ENCODE results near the gene DPYSL3.

Gene DPYSL3

DNA sequence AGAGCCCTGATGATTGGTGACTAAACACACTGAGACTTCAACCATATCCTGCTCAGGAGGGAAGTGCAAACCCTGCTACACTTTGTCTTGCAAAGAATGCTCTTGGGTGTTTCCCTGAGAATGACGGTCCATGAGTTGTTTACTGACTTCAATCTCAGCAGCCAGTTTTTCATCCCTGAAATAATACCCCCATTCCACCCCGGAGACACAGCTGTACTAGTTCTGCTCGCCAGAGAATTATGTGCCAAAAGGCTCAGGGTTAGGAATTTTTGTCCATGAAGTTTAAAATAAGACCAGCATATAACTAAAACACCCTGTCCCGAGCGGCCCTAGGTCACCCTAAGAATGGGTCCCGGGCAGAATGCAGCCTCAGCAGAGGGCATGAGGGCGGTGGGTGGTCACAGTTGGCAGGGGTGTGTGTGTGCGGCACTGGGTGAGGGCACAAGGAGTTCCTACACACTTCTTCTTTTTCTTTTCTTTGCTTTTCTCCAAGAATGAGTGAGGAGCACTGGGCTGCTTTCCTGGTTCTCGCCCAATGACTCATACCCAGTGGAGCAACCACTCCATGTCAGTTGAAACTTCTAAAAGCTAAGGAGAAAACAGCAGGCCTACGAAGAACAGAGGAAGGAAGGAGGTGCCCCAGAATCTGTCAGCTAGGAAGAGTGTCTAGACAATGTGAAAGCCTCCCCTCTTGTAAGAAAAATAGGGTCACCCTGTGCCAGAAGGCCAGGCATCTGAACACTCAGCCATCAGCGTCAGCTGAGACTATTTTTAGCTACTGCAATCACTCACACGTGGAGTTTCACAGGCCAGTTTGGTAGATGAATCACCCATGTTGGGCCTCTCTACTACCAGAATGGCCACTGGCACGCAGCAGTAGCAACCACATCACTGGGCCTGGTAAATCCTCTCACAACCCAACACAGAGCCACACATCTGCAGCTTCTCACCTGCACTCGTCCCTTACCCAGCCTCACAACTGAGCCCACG, 105.9 kb downstream of the DPYSL3 start:
- no peak for DNase-seq (ENCODE audit: low spot score)

DNA sequence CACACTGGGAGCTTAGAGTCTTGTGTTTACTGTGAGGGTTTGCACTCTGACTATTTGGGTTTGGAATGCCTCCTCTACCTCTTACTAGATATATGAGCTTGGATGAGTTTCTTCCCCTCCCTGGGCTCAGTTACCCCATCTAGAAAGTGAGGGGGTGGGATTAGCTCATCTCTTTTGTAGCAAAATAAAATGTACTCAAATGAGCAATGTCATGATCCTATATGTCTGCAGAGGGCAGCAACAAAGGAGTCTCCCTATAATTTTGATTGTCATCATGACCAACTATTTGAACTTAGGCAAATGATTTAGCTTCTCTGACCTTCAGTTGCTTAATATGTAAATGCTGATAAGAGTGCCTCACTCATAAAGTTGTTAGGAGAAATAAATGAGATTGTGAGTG, 109.0 kb downstream of the DPYSL3 start:
- DNase-seq (ENCODE audit: low spot score) = no peak

DNA sequence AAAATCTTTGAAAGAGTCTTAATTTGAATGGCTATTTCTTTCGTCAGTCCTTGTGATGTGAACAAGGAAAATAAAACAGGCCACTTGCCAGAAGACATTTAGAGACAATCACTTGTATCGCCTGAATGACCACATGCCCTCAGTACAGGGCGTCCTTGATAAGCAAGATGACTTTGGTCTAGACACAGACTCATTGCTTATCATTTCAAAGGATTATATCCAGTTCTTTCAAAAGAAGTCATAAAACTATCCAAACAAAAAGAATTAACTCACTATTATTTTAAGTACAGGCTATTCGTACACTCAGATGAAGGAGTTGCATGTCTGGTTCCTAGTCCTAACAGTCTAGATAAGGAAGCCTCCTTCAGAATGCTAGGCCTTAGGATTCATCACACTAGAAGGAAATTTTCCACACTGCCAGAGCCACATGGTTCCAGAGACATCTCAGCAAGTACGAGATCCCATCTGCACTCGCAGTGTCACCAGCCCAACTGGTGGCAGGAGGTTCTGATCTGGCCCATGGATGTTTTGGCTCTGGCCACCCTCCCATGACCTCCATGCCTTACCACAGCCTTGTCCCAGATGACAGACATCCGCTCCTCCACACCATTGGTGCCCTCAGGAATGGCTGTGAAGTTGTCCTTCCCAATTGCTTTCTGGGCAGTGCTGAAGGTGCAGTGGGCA, 109.6 kb downstream of the DPYSL3 start:
- DNase-seq (ENCODE audit: low spot score) = no peak

DNA sequence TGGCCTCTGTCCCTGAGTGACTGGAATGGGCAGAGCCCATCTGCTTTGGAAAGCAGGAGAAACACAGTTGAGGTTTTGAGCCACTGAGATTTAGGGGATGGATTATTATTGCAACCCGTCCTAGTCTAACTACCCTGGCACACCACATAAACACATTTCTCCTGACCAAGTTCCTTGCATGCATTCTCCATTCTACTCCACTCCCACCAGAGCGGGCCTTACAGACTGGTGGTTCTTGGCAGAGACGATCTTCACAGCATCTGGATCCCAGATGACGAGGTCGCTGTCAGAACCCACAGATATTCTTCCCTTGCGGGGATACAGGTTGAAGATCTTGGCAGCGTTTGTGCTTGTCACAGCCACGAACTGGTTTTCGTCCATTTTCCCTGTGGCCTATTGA, 111.0 kb downstream of the DPYSL3 start:
- no peak for DNase-seq (ENCODE audit: low spot score)

DNA sequence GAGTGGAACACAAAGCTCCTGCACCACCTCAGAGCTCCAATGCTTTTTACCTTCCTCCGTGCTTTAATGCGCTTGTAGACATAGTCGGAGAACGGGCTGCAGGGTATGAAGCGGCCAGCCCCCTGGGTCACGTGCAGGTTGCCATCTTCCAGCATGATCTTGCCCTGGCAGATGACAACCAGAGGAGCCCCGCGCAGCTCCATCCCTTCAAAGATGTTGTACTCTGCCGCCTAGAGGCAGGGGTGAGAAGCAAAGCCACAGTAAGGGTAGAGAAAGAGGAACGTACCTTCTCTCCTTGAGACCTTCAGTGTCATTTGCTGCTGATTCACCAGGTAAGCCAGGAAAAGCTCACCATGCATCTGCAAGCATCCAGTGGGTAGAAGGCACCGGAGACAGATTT, 112.3 kb downstream of the DPYSL3 start:
- DNase-seq (ENCODE audit: low spot score) = no peak

DNA sequence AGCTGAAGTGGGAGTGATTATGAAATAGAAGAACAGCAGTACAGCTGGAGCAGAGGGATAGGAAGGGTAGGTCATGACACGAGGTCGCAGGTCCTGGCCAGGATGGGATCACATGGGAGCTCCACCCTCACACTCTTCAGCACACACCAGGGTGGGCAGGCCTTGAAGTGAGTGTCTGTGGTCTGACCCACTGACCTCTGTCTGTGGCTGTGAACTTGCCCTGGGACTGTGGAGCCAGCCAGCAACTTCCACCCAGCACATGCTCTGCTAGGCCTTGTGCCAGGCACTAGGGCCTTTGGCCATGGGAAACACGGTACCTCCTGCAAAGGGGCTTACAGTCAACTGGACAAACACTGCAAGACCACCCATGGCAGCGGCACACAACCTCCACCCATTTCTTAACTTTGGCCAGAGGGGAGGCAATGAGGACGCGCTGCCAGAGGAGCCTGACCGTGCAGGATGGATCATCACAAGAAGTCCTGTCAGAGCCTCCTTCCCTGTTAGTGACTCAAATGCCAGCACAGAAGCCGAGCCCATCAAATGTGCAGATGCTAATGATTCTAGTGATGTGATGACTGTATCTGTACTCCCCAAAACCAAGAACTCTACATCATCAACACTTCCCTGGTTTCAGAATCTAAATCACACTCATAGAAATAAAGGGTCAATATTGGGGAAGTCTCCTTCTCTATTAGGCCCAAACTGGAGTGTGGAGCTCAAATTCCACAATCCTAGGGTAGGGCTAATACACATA, 113.6 kb downstream of the DPYSL3 start:
- no peak for DNase-seq (ENCODE audit: low spot score)

DNA sequence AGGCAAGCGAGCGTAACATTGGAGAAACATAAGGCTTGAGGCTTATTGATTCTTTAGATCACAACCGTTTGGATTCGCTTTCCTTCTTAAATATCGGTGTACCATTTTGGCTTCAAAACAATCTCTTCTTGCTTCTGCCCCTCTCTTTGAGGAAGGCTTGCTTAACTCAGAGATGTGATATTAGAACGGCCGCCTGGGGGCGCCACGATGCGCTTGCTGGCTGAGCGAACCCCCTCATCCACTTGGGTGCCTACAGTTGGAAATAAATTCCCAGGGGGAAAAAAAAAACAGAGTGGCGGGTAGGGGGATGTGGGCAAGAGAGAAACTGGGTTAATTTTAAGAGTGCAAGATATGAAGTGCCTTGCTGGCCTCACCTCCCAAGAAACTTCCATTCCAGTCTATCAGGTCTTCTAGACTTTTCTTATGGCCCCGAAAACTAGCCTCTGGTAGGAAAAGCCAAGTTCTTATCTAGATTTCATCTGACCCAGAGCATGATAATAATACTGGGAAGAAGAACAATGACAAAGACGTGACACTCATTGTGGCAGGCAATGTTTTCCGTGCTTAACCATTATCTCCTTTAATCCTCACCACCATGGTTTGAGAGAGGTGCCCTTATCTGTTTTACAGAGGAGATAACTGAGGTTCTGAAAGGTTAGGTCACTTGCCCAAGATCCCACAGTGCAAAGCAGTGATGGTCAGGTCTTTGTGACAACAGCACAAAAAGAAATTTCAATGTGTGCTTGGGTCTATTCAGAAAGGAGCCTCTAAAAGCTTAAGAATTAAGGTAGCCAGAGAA, 115.8 kb downstream of the DPYSL3 start:
- DNase-seq (ENCODE audit: low spot score) = no peak

DNA sequence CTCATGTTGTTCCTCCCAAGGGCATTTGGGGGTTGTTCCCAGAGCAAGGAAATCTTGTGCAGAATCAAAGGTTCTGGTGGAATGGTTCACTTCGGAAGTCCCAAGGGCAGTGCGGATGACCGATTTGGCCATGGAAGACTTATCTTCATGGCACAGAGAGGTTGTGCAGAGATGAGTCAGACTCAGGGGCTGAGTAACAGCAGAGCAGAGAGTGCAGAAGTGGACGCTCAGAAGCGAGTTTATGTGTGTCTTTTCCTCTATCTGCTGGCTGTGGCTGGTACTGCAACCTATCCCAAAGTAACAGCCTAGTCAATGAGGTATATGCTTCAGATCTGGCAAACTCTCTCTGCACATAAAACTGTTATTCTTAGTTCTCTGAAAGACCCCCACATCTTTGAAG, 118.1 kb downstream of the DPYSL3 start:
- DNase-seq (ENCODE audit: low spot score) = no peak

DNA sequence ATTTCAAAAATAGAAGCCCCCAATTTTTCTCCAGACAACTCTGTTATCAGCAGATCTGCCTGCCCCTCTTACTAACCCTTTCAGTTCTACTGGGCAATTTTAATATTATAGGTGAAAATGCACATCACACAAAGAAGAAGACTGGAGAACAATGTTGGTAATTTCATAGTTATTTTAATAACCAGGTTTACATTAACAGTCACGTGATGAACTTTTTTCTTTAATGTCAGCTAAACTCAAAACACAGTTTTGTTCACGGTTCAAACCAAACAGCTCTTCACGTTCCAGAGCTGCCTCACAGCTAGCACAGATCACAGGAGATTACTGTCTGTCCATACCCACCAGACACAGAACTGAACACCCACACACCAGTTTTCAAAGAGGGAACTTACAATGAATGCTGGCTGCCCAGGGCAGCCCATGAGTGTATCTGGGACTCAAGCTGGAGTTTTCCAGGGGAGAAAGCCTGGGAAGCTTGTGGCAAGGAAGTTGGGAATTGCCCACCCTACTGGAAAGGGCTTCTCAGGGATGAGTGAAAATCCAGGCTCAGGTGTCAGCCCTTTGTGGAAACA, 119.1 kb downstream of the DPYSL3 start:
- no peak for DNase-seq (ENCODE audit: low spot score)

DNA sequence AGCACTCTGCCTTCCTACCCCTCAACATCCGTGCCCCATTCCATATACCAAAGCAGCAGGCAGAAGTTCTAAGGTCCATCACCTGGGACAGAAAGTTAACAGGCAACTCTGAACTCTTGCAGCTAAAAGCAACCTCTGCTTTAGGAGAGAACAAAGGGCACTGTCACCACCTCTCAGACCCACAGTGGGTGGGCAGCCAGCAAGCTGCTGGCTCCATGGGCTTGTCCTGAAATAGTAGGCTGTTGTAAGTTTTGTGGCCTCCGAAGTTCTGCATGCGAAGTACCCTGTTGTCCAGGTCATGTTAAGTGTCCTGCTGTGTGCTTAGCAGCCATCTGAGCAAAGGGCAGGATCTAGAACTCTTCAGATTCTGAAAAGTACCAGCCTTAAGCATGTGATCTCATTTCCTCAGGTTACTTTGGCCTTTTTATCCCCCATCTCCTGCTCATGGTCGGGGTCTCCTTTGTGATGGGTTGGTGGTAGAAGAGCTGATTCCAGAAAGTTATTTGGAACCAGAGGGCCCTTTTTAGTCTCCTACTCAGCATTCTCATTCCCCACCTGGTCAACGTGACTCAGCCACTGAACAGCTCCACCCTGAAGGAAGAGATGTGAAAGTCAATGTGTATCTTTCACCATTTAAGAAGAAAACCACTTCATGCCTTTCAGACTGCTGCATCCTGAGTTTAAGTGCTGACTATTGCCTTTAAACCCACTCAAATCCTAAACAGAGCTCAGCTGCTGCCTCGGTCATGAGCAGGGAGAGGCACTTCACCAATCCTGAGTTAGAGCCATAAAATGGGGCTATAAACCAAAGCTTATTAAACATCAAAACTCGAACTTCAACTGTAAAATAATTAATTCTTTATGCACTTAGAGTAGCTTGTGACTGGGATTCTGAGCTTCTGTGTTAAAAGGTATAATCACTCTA, 121.4 kb downstream of the DPYSL3 start:
- DNase-seq (ENCODE audit: low spot score) = no peak

DNA sequence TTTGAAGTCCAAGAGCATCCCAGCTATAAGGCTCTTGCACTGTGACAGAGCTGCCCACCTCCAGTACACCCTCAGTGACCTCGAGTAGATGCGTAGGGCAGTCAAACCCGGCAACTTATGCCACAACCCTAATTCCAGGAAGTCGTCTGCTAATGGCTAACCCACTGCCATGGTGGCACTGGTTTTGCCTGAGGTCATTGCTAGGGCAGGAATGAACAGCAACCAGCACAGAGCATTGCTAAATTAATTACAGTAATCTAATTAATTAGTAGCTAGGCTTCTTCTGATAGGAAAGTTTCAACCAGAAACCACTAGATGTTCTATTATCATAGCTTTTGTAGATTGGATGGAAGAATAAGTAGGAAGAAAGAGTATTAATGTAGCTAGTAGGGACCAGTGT, 122.8 kb downstream of the DPYSL3 start:
- DNase-seq (ENCODE audit: low spot score) = no peak

DNA sequence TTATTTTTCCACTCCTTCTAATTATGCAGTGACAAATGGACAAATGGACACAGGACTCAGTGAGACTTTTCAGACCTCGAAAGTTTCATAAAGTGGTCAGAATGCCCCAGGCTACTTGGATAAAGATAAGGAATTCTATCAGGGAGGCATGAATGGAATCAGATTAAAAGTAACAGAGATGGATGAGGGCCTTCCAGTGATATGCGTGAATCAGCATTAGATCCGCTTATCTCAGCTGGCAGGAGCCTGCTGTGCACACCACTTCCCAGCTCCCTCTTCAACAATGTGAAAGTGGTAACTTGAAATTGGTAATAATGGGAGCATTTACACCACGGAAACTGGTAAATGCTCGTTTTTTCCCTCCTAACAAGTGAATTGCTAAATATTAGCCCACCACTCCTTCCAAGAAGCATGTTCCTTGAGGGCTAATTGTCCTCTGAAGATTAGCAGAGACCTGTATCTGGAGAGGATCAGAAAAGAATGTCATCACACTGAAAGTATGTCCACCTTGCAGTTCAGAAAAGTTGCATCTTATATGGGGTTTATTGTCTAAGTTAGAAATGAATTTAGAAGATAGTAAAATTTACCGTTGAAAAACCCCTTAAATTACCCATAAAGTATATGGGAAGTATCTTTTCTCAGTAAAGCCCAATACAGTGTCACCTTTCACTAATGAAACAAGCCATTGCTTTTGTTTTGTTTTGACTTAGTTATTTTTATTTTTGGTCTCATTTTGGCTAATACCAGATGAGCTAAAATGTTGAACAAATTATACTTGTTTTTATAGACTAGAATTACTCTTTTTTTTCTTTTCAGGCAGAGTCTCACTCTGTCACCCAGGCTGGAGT, 125.3 kb downstream of the DPYSL3 start:
- DNase-seq (ENCODE audit: low spot score) = no peak

DNA sequence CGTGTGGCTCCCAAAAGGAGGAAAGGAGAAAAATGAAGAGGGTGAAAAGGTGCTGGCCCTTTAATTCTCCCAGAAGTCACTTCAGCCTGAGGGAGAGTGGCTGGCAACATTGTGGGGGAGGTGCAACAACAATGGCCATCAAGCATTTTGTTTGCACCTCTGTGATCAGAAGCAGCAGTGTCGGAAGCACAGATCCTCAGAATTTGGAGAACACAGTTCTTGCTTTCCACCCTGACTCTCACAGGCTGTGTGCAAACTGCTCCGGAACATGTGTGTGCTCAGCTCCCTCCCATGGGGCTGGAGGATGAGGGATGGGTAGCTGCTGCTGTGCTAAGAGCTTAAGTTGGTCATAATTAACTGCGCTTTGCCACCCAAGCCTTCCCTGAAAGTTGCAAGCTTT, 127.1 kb downstream of the DPYSL3 start:
- no peak for DNase-seq (ENCODE audit: low spot score)

DNA sequence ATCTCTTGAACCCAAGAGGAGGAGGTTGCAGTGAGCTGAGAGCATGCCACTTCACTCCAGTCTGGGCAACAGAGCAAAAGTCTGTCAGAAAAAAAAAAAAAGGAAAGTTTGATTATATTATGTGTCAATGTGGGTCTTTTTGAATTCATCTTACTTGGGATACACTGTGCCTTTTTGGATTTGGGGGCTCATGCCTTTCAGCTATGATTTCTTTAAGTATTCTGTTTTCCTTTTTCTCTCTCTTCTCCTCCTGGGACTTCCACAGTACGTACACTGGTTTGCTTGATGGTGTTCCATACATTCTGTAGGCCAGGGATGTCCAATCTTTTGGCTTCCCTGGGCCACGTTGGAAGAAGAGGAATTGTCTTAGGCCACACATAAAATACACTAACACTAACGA, 128.3 kb downstream of the DPYSL3 start:
- DNase-seq (ENCODE audit: low spot score) = no peak

DNA sequence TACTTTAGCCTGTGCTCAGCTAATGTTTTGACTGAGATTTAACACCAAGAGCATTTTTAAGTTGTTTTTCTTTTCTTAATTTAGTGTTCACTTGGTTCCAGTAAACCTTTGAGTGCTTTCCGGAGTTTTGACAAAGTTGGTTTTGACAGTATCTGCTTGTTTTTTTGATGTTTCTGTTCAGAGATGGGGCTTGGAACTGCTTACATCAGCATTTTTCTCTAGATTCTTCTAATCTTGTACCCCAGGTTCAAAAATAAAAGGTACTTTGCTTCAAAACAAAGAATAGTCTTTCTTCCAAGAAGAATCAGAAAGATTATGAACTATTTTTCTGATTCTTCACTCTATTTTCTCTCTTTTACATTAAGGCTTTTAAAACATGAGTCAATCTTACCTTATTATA, 132.2 kb downstream of the DPYSL3 start:
- DNase-seq (ENCODE audit: low spot score) = no peak

DNA sequence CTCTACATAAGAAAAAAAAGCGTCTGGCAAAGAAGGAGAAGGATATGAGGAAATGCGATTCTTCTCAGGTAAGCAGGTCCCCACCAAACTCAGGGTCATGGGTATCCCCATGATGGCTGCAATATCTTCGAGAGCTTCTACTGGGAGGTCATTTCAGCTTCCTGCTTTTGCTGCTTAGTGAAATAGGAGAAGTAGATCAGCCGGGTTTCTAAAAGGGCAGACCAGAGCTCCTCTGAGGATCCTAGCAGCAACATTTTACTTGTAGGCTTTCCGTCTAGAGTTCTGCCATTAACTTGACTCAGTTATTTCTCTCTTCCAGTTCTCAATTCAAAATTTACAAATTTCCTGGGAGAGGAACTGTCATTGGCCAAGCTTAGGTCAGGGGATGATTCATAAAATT, 134.7 kb downstream of the DPYSL3 start:
- no peak for DNase-seq (ENCODE audit: low spot score)

DNA sequence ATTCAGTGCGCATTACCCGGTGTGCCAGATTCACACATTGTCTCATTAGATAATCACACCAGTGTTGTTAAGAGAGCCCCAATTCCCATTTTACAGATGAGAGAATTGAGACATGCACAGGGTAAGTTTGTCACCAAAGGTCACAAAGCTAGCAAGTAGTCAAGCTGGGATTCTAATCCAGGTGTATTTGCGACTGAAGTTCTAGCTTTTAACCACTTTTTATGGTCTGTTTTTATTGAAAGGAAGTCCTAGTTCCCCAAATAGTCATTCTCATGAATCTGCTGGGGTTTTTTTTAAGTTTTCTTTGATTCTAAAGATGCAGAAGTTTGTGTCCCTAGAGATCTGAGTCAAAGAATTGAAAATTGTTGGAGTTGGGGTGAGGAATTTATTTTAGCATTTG, 136.5 kb downstream of the DPYSL3 start:
- DNase-seq (ENCODE audit: low spot score) = no peak

DNA sequence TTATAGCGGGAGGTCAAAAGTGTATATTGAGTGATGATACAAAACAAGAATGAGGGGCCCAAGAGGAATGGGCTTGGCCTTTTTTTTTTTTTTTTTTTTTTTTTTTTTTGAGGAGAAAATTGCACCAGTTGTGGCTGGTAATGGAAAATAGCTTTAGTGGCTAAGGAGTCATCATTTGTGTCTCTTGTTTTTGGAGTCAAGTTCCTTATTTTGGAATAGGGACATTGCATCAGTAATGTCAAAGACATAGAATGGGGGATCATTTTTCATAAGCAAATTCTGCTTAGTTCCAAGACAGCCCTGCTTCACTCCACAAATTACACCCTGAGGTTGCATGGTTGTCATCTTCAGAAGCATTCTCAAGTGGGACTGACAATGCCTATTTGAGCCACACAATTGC, 137.7 kb downstream of the DPYSL3 start:
- DNase-seq (ENCODE audit: low spot score) = no peak

DNA sequence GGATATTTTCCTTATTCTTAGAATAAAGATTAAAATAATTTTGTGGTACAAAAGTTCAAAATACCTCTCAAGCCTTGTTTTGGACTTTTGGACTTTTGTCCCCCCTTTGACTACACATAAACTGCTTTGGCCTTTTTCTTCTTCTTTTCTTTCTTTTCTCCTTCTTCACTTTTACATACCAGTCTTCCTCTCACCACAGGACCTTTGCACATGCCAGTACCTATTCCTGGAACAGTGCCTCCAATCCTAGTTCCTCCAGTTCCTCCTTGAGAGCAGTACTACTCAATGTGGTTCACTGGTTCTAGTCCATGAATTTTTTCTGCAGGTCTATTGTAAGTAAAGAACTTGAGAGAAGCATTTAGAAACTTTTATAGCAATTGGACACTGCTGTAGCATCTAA, 138.6 kb downstream of the DPYSL3 start:
- DNase-seq (ENCODE audit: low spot score) = no peak

Measured in CD4-positive, alpha-beta T cell treated with Interleukin-2 at 100 ng/mL for 4 hours (primary cell).